Rectal smooth muscle tissue (tissue), 1 donor: Measurements from ENCODE around the gene PLEKHS1.
"Not testable (repeated sequence)": the region's sequence is repeated elsewhere in the genome, so short reads cannot be mapped to it uniquely, and the experiment has no call there.

Source experiments
- H3K27ac ChIP-seq: one replicate; pipeline ENCODE4 v1.7.0; 2013; ENCODE audit warnings: low read depth, low read length, inconsistent platforms
- H3K27me3 ChIP-seq: one replicate; pipeline ENCODE4 v1.7.0; 2013; ENCODE audit warnings: low read length; ENCODE audit not compliant: control insufficient read depth, insufficient read depth
- H3K36me3 ChIP-seq: one replicate; pipeline ENCODE4 v1.7.0; 2013; ENCODE audit warnings: low read length; ENCODE audit not compliant: control insufficient read depth, insufficient read depth
- H3K4me1 ChIP-seq: one replicate; pipeline ENCODE4 v1.7.0; 2013; ENCODE audit warnings: low read length; ENCODE audit not compliant: control insufficient read depth, insufficient read depth
- H3K4me3 ChIP-seq: one replicate; pipeline ENCODE4 v1.7.0; 2013; ENCODE audit warnings: low read length
- H3K9ac ChIP-seq: one replicate; pipeline ENCODE4 v1.7.0; 2013; ENCODE audit warnings: low read length

The PLEKHS1 gene

DNA sequence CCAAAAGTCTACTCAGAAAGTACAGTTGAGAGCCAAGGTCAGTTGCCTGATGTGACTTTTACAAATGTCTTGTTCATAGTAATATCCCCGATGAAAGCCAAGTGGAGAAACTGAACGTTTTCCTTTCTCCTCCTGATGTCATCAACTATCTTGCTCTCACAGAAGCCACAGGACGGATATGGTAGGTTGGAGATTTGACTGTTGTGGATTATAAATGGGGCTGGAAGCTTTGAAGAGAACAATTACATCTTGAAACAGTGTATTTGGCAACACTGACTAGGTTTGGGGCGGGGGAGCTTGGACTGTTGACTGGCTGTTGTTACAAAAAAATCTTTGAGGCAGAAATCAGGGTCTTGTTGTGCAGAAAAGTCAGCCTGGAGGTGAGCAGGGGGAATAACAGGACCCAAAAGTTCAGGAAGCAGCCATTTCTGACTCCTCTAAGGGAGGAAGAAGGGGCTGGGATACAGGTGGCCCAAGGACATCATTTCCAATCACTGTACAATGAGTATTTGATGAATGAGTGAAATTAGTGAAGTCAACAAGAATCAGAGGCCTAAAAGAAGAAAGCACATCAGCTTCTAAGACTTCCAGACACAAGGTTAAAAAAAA, 24.3 kb downstream of the PLEKHS1 start:
- no peaks in the 10 kb centered on the region for H3K27me3 ChIP-seq
- no peak overlapping the region for H3K4me3 ChIP-seq
- no peaks in the 10 kb centered on the region for H3K36me3 ChIP-seq
- H3K9ac ChIP-seq = no peak overlapping the region
- no peak overlapping the region for H3K27ac ChIP-seq
- no peaks in the 10 kb centered on the region for H3K4me1 ChIP-seq

DNA sequence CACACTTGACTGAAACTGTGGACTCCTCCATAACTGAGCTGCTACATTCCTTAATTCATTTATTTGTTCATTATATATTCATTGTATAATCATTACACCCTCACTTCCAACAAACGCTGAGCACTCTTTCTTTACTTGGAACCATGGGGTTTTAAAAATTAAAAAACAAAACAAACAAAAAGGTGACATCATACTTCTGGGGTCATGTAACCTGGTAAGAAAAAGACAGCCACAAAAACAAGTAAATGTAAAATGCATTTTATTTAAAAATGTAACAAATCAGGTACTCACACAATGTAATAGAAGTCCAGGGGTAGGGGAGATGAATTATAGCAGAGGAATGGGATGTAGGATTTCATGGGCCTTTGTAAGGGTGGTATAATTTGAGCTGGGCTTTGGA, 25.1 kb downstream of the PLEKHS1 start:
- Histone ChIP-seq H3K9ac (no peak overlapping the region), H3K36me3 (no peaks in the 10 kb centered on the region), H3K4me1 (no peaks in the 10 kb centered on the region)

DNA sequence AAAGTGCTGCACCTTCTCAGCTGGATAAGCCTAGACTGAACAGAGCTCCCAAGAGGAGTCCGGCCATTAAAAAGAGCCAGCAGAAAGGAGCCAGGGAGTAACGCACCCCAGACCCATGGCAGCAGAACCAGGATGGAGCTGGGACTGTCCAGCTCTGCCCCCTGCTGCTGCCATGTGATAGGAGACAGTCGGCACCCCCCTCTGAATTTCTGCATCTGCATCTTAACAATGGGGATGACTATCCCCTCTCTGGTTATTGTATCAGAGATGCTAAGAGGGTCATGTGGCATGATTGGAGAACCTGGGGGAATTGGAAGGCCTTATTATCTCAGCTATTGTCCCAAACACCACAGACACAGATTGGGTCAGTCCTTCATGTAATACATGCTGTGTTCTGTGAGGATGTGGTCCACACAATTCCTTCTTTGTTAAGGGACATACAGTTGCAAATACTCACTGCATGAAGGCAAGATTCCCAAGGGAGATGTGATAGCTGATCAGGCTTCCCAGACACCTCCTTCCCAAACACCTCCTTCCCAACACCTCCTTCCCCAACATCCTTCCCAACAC, 29.3 kb downstream of the PLEKHS1 start:
- no peaks in the 10 kb centered on the region for H3K36me3 ChIP-seq
- H3K27ac ChIP-seq = no peak overlapping the region
- no peak overlapping the region for H3K9ac ChIP-seq
- no peaks in the 10 kb centered on the region for H3K4me1 ChIP-seq
- H3K4me3 ChIP-seq = no peak overlapping the region
- H3K27me3 ChIP-seq = no peaks in the 10 kb centered on the region

More for the DNA sequence above, 25.1 kb downstream of the PLEKHS1 start:
- Histone ChIP-seq H3K4me3 (no peak overlapping the region), H3K27me3 (no peaks in the 10 kb centered on the region), H3K27ac (no peak overlapping the region)

DNA sequence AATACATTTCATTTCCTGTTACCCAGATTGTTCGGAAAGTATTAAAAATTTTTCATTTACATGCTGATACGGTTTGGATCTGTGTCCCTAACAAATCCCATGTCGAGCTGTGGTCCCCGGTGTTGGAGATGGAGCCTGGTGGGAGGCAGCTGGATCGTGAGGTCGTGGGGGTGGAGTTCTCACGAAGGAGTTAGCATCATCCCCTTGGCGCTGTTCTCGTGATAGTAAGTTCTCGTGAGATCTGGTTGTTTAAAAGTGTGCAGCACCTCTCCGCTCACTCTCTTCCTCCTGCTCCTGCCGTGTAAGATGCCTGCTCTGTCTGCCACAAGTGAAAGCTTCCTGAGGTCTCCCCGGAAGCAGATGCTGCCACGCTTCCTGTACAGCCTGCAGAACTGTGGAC, 30.9 kb downstream of the PLEKHS1 start:
- no peaks in the 10 kb centered on the region for H3K36me3 ChIP-seq
- H3K27me3 ChIP-seq = no peaks in the 10 kb centered on the region
- no peaks in the 10 kb centered on the region for H3K4me1 ChIP-seq
- H3K4me3 ChIP-seq = no peak overlapping the region
- H3K27ac ChIP-seq = no peak overlapping the region
- H3K9ac ChIP-seq = no peak overlapping the region

- H3K36me3 ChIP-seq = no peaks in the 10 kb centered on the region
- no peak overlapping the region for H3K9ac ChIP-seq
- H3K4me3 ChIP-seq = no peak overlapping the region
- no peak overlapping the region for H3K27ac ChIP-seq
- H3K4me1 ChIP-seq = no peaks in the 10 kb centered on the region
- no peaks in the 10 kb centered on the region for H3K27me3 ChIP-seq
These were observed 31.7 kb downstream of the PLEKHS1 start for GRCh38 chr10:113782986-113783704.

DNA sequence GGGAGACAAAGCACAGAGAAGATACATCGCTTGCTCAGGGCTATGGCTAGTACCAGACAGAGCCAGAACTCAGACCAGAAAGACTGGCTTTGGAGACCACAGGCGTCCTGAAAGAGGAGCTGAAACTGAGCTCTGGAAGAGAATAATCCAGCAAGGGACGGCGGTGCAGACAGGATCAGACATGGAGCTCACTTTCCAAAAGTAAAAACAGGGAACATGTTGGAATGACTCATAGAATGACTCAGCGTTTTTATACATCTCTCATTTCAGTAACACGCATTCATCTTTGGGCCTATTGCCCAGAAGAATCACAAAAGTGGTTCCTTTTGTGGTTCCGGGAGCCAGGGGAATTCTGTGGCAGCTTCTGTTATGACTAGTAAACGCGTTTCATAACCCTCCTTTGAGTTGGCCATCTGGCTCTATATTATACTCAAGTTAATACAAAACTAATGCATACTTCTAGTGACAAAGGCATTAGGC, 37.2 kb downstream of the PLEKHS1 start:
- Histone ChIP-seq H3K27ac (peak overlapping the region; percentile 57), H3K4me3 (no peak overlapping the region), H3K36me3 (no peaks in the 10 kb centered on the region)

GRCh38 chr10:113791691-113792090, 40.2 kb downstream of the PLEKHS1 start:
- H3K36me3 ChIP-seq = no peaks in the 10 kb centered on the region

More for the DNA sequence above, 37.2 kb downstream of the PLEKHS1 start:
- Histone ChIP-seq H3K27me3 (no peaks in the 10 kb centered on the region), H3K4me1 (peaks cover 3% of the 10 kb centered on the region), H3K9ac (no peak overlapping the region)

GRCh38 chr10:113801569-113801968, 50.1 kb downstream of the PLEKHS1 start:
- H3K27me3 ChIP-seq = no peaks in the 10 kb centered on the region
- H3K4me1 ChIP-seq = peaks cover 4% of the 10 kb centered on the region
- no peak overlapping the region for H3K27ac ChIP-seq
- no peaks in the 10 kb centered on the region for H3K36me3 ChIP-seq
- no peak overlapping the region for H3K4me3 ChIP-seq
- no peak overlapping the region for H3K9ac ChIP-seq

More at GRCh38 chr10:113791691-113792090, 40.2 kb downstream of the PLEKHS1 start:
- peaks cover 3% of the 10 kb centered on the region for H3K4me1 ChIP-seq
- no peak overlapping the region for H3K27ac ChIP-seq
- H3K9ac ChIP-seq = no peak overlapping the region
- H3K4me3 ChIP-seq = no peak overlapping the region
- no peaks in the 10 kb centered on the region for H3K27me3 ChIP-seq

DNA sequence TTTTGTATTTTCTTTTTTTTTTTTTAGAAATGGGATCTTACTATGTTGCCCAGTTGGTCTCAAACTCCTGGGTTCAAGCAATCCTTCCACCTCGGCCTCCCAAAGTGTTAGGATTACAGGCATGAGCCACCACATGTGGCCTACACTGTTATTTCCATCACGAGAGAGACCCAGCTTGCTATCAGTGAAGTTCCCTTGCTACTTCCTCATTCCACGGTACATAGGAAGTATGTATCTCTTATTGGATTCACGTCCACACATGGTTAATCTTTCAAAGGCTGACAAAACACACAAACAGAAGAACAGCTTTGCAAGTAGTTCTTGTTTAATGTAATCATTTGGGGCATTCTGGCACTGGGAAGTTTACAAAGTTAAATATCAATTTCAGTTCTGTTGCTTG, 51.5 kb downstream of the PLEKHS1 start:
- H3K27me3 ChIP-seq = no peaks in the 10 kb centered on the region
- H3K36me3 ChIP-seq = no peaks in the 10 kb centered on the region
- H3K4me3 ChIP-seq = no peak overlapping the region
- peaks cover 4% of the 10 kb centered on the region for H3K4me1 ChIP-seq
- no peak overlapping the region for H3K27ac ChIP-seq
- no peak overlapping the region for H3K9ac ChIP-seq

- Histone ChIP-seq H3K27ac (no peak overlapping the region), H3K9ac (no peak overlapping the region), H3K4me1 (peaks cover 4% of the 10 kb centered on the region), H3K36me3 (no peaks in the 10 kb centered on the region), H3K27me3 (no peaks in the 10 kb centered on the region), H3K4me3 (no peak overlapping the region)
These were observed 55.0 kb downstream of the PLEKHS1 start for GRCh38 chr10:113806503-113806902.

DNA sequence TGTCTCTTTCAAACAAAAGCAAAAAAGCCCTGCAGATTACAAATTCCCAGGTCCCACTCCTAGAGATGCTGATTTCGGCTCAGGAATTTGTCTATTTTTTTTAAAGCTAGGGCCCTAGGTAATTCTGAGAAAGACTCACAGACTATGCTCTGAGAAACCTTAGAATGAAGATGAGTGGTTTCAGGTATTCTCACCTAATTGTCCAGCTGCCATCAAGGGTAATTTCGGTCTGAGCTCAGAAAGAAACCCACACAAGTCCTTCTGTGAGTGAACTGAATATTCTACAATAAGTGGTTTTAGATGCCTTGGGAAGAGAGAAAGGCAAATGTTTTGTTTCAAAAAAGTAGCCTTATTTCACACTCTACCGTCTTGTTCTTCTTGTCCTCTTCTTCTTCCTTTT, 56.7 kb downstream of the PLEKHS1 start:
- no peaks in the 10 kb centered on the region for H3K27me3 ChIP-seq
- H3K4me3 ChIP-seq = no peak overlapping the region
- no peak overlapping the region for H3K27ac ChIP-seq

DNA sequence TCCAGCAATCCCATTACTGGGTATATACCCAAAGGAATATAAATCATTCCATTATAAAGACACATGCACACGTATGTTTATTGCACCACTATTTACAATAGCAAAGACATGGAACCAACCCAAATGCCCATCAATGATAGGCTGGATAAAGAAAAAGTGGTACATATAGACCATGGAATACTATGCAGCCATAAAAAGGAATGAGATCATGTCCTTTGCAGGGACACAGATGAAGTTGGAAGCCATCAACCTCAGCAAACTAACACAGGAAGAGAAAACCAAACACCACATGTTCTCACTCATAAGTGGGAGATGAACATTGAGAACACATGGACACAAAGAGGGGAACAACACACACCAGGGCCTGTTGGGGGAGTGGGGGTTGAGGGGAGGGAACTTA, 63.2 kb downstream of the PLEKHS1 start:
- not testable (repeated sequence) for H3K9ac ChIP-seq, H3K27me3 ChIP-seq, H3K4me3 ChIP-seq, H3K36me3 ChIP-seq, H3K27ac ChIP-seq, H3K4me1 ChIP-seq

More for the DNA sequence above, 56.7 kb downstream of the PLEKHS1 start:
- H3K36me3 ChIP-seq = no peaks in the 10 kb centered on the region
- H3K9ac ChIP-seq = no peak overlapping the region
- peaks cover 3% of the 10 kb centered on the region for H3K4me1 ChIP-seq
